Activated CD4-positive, alpha-beta memory T cell treated with anti-CD3 and anti-CD28 coated beads for 36 hours (primary cell): Measurements from ENCODE around the gene SIPA1L3. TPM values are rescaled to one million over a fixed set of nuclear protein-coding genes. Genes with fewer than 3 reads are reported as not detected.
A peak's percentile ranks its signal among the peaks of the same experiment; 100 is the strongest.

ENCODE experiments used
- CTCF ChIA-PET: fragments of 350-600 bp; sonication (Branson Sonifier 250); formaldehyde crosslinking; loops from one replicate; lab custom pipeline; 2021; ENCODE audit warnings: antibody characterized with exemption, inconsistent platforms; lab: Charles Lee
- POLR2A ChIA-PET: fragments of 350-600 bp; sonication (Branson Sonifier 250); formaldehyde crosslinking; loops from one replicate; lab custom pipeline; 2021; ENCODE audit warnings: antibody characterized with exemption; lab: Charles Lee
- DNase-seq: peaks from one replicate; pipeline ENCODE4 v3.0.0-alpha.2; 2020
- H3K27ac Mint-ChIP-seq: one replicate; pipeline ENCODE4 v1.8.0; 2021; ENCODE audit warnings: mixed read lengths
- H3K27me3 Mint-ChIP-seq: one replicate; pipeline ENCODE4 v1.8.0; 2021; ENCODE audit warnings: mixed read lengths
- H3K36me3 Mint-ChIP-seq: one replicate; pipeline ENCODE4 v1.8.0; 2021; ENCODE audit warnings: mixed read lengths
- H3K4me1 Mint-ChIP-seq: one replicate; pipeline ENCODE4 v1.8.0; 2021; ENCODE audit warnings: low read depth, mixed read lengths
- H3K4me3 Mint-ChIP-seq: one replicate; pipeline ENCODE4 v1.8.0; 2021; ENCODE audit warnings: mild to moderate bottlenecking, mixed read lengths
- H3K9me3 Mint-ChIP-seq: one replicate; pipeline ENCODE4 v1.8.0; 2021; ENCODE audit warnings: mixed read lengths
- intact Hi-C: fragments of 100-400 bp; cut with micrococcal nuclease; formaldehyde crosslinking; loops from one replicate; pipeline ENCODE4 v1.15.1; 2023
- total RNA-seq, 2 experiments: library from RNA; stranded (reverse); gene quantifications; one replicate each; pipeline ENCODE4 v1.2.3, GENCODE V29; 2021

Gene SIPA1L3
- total RNA-seq, 2 experiments from 2014 or later, result 10.3 to 12.1 TPM

GRCh38 chr19:38047641-38048040 is 140.6 kb downstream of the SIPA1L3 start:
- DNase-seq, result peak; percentile 33
- CTCF ChIA-PET, result interaction anchor here (2.2 to 2.6 kb wide), 2 partner anchors 141 to 145 kb away, joined by 8 to 13 read pairs; partner anchors contain the start of genes SIPA1L3 and WDR87

GRCh38 chr19:38049105-38049649 is 142.2 kb downstream of the SIPA1L3 start:
- peak; percentile 74 for DNase-seq
- Mint-ChIP-seq H3K9me3 (no peaks in the 10 kb centered on the region), H3K4me3 (peak overlapping the region; percentile 68), H3K27ac (peak overlapping the region; percentile 96), H3K4me1 (peaks cover 46% of the 10 kb centered on the region), H3K36me3 (no peaks in the 10 kb centered on the region), H3K27me3 (no peaks in the 10 kb centered on the region)
- intact Hi-C loops, result loop anchor here (1.0 to 5.0 kb wide), 5 partner anchors 9 to 272 kb away; partner anchors contain the start of genes SIPA1L3 and ZNF573
- ChIA-PET POLR2A (interaction anchor here (1.0 to 2.0 kb wide), 3 partner anchors 11 to 45 kb away, joined by 4 to 7 read pairs (median 6); no protein-coding TSS in a partner anchor), CTCF (interaction anchor here (1.0 to 2.6 kb wide), 6 partner anchors 10 to 325 kb away, joined by 3 to 13 read pairs (median 3); partner anchors contain the start of genes PSMD8, SIPA1L3 and WDR87)

More at GRCh38 chr19:38047641-38048040, 140.6 kb downstream of the SIPA1L3 start:
- Mint-ChIP-seq H3K36me3 (no peaks in the 10 kb centered on the region), H3K4me1 (peaks cover 46% of the 10 kb centered on the region), H3K27ac (peak overlapping the region; percentile 96), H3K4me3 (no peak overlapping the region), H3K9me3 (no peaks in the 10 kb centered on the region), H3K27me3 (no peaks in the 10 kb centered on the region)
- intact Hi-C loops, result loop anchor here (5.0 kb wide), 1 partner anchor 270 kb away; the partner anchor contains the start of gene ZNF573
- POLR2A ChIA-PET, result interaction anchor here (0.6 to 2.0 kb wide), 2 partner anchors 12 to 16 kb away, joined by 3 to 4 read pairs; no protein-coding TSS in a partner anchor

- CTCF ChIA-PET, result interaction anchor here (1.5 kb wide), 1 partner anchor 150 kb away, joined by 3 read pairs; no protein-coding TSS in a partner anchor
- POLR2A ChIA-PET, result no interaction called here
- Mint-ChIP-seq H3K4me3 (no peak overlapping the region), H3K4me1 (peaks cover 6% of the 10 kb centered on the region), H3K9me3 (no peaks in the 10 kb centered on the region), H3K27me3 (no peaks in the 10 kb centered on the region), H3K36me3 (no peaks in the 10 kb centered on the region), H3K27ac (no peak overlapping the region)
- no peak for DNase-seq
- intact Hi-C loops, result no loop called here
Measured at GRCh38 chr19:38055010-38055409, 148.0 kb downstream of the SIPA1L3 start.

- CTCF ChIA-PET, result interaction anchor here (1.5 kb wide), 1 partner anchor 151 kb away, joined by 3 read pairs; no protein-coding TSS in a partner anchor
- intact Hi-C loops, result no loop called here
- POLR2A ChIA-PET, result no interaction called here
- Mint-ChIP-seq H3K9me3 (no peaks in the 10 kb centered on the region), H3K4me3 (no peak overlapping the region), H3K27ac (no peak overlapping the region), H3K36me3 (no peaks in the 10 kb centered on the region), H3K4me1 (peaks cover 10% of the 10 kb centered on the region), H3K27me3 (no peaks in the 10 kb centered on the region)
- no peak for DNase-seq
Measured at GRCh38 chr19:38055655-38056521, 148.9 kb downstream of the SIPA1L3 start.

GRCh38 chr19:38056646-38057045 is 149.6 kb downstream of the SIPA1L3 start:
- Mint-ChIP-seq H3K9me3 (no peaks in the 10 kb centered on the region), H3K27me3 (no peaks in the 10 kb centered on the region), H3K4me1 (peaks cover 10% of the 10 kb centered on the region), H3K36me3 (no peaks in the 10 kb centered on the region), H3K4me3 (no peak overlapping the region), H3K27ac (no peak overlapping the region)
- ChIA-PET CTCF (no interaction called here), POLR2A (no interaction called here)
- no peak for DNase-seq
- intact Hi-C loops, result no loop called here

GRCh38 chr19:38057959-38058690 is 151.1 kb downstream of the SIPA1L3 start:
- DNase-seq, result no peak
- intact Hi-C loops, result no loop called here
- no peaks in the 10 kb centered on the region for H3K36me3 Mint-ChIP-seq
- H3K4me3 Mint-ChIP-seq, result no peak overlapping the region
- H3K27ac Mint-ChIP-seq, result no peak overlapping the region
- CTCF ChIA-PET, result interaction anchor here (1.1 to 1.2 kb wide), 2 partner anchors 9 to 156 kb away, joined by 3 to 6 read pairs; no protein-coding TSS in a partner anchor
- POLR2A ChIA-PET, result interaction anchor here (1.0 kb wide), 1 partner anchor 11 kb away, joined by 3 read pairs; no protein-coding TSS in a partner anchor
- H3K9me3 Mint-ChIP-seq, result no peaks in the 10 kb centered on the region
- H3K4me1 Mint-ChIP-seq, result peaks cover 10% of the 10 kb centered on the region
- no peaks in the 10 kb centered on the region for H3K27me3 Mint-ChIP-seq

GRCh38 chr19:38059897-38060296 is 152.9 kb downstream of the SIPA1L3 start:
- peak; percentile 72 for DNase-seq
- ChIA-PET CTCF (interaction anchor here (0.6 to 1.1 kb wide), 2 partner anchors 9 to 296 kb away, joined by 4 read pairs; no protein-coding TSS in a partner anchor), POLR2A (interaction anchor here (1.2 kb wide), 1 partner anchor 11 kb away, joined by 4 read pairs; no protein-coding TSS in a partner anchor)
- no peaks in the 10 kb centered on the region for H3K36me3 Mint-ChIP-seq
- H3K4me3 Mint-ChIP-seq, result no peak overlapping the region
- H3K27ac Mint-ChIP-seq, result peak overlapping the region; percentile 73
- intact Hi-C loops, result no loop called here
- no peaks in the 10 kb centered on the region for H3K27me3 Mint-ChIP-seq
- peaks cover 10% of the 10 kb centered on the region for H3K4me1 Mint-ChIP-seq
- H3K9me3 Mint-ChIP-seq, result no peaks in the 10 kb centered on the region

- intact Hi-C loops, result no loop called here
- no peak overlapping the region for H3K27ac Mint-ChIP-seq
- CTCF ChIA-PET, result interaction anchor here (0.6 to 1.1 kb wide), 2 partner anchors 9 to 296 kb away, joined by 4 read pairs; no protein-coding TSS in a partner anchor
Measured at GRCh38 chr19:38060331-38060730, 153.3 kb downstream of the SIPA1L3 start.

GRCh38 chr19:38061294-38061693 is 154.3 kb downstream of the SIPA1L3 start:
- Mint-ChIP-seq H3K4me3 (no peak overlapping the region), H3K4me1 (peaks cover 10% of the 10 kb centered on the region), H3K27ac (no peak overlapping the region), H3K36me3 (no peaks in the 10 kb centered on the region), H3K9me3 (no peaks in the 10 kb centered on the region), H3K27me3 (no peaks in the 10 kb centered on the region)
- no peak for DNase-seq
- intact Hi-C loops, result no loop called here
- CTCF ChIA-PET, result no interaction called here
- POLR2A ChIA-PET, result interaction anchor here (0.6 kb wide), 1 partner anchor 101 kb away, joined by 4 read pairs; no protein-coding TSS in a partner anchor

More at GRCh38 chr19:38060331-38060730, 153.3 kb downstream of the SIPA1L3 start:
- POLR2A ChIA-PET, result interaction anchor here (1.2 kb wide), 1 partner anchor 12 kb away, joined by 4 read pairs; no protein-coding TSS in a partner anchor
- no peak for DNase-seq
- no peaks in the 10 kb centered on the region for H3K27me3 Mint-ChIP-seq
- H3K36me3 Mint-ChIP-seq, result no peaks in the 10 kb centered on the region
- peaks cover 10% of the 10 kb centered on the region for H3K4me1 Mint-ChIP-seq
- H3K4me3 Mint-ChIP-seq, result no peak overlapping the region
- no peaks in the 10 kb centered on the region for H3K9me3 Mint-ChIP-seq

GRCh38 chr19:38062959-38063761 is 156.2 kb downstream of the SIPA1L3 start:
- DNase-seq, result no peak
- Mint-ChIP-seq H3K36me3 (no peaks in the 10 kb centered on the region), H3K27me3 (no peaks in the 10 kb centered on the region), H3K27ac (no peak overlapping the region), H3K9me3 (no peaks in the 10 kb centered on the region), H3K4me3 (no peak overlapping the region), H3K4me1 (peaks cover 10% of the 10 kb centered on the region)
- intact Hi-C loops, result no loop called here
- ChIA-PET CTCF (no interaction called here), POLR2A (no interaction called here)
